IPS-15b (cell line): ENCODE results near the gene PLA2G12B.
"Not testable (repeated sequence)": the region's sequence is repeated elsewhere in the genome, so short reads cannot be mapped to it uniquely, and the experiment has no call there.

Experiments used
- H3K27me3 ChIP-seq: one replicate; pipeline ENCODE4 v1.6.1; 2013; ENCODE audit warnings: low read length; ENCODE audit not compliant: control insufficient read depth, insufficient read depth
- H3K36me3 ChIP-seq: one replicate; pipeline ENCODE4 v1.6.1; 2013; ENCODE audit warnings: low read length; ENCODE audit not compliant: control insufficient read depth, insufficient read depth
- H3K4me1 ChIP-seq: one replicate; pipeline ENCODE4 v1.6.1; 2013; ENCODE audit warnings: mild to moderate bottlenecking, low read length; ENCODE audit not compliant: control insufficient read depth, insufficient read depth
- H3K4me3 ChIP-seq: one replicate; pipeline ENCODE4 v1.5.1; 2013; ENCODE audit warnings: low read depth, low read length
- H3K9ac ChIP-seq: one replicate; pipeline ENCODE4 v1.6.1; 2013; ENCODE audit warnings: low read depth, mild to moderate bottlenecking, low read length
- H3K9me3 ChIP-seq: one replicate; pipeline ENCODE4 v1.6.1; 2013; ENCODE audit warnings: mild to moderate bottlenecking, low read length; ENCODE audit not compliant: control insufficient read depth, insufficient read depth

PLA2G12B gene

GRCh38 chr10:72954596-72955554, at the start of gene PLA2G12B:
Gene PLA2G12B (minus strand): TSS chr10:72954806. CDS start chr10:72954685, 121 bp downstream.
- H3K36me3 ChIP-seq, result no peaks in the 10 kb centered on the region
- peaks cover 17% of the 10 kb centered on the region for H3K4me1 ChIP-seq
- no peak within 1 kb of the TSS for H3K9ac ChIP-seq
- no peaks in the 10 kb centered on the region for H3K27me3 ChIP-seq
- H3K4me3 ChIP-seq, result no peak within 1 kb of the TSS
- no peaks in the 10 kb centered on the region for H3K9me3 ChIP-seq

- Histone ChIP-seq H3K9me3 (no peaks in the 10 kb centered on the region), H3K36me3 (no peaks in the 10 kb centered on the region), H3K27me3 (no peaks in the 10 kb centered on the region), H3K4me1 (no peaks in the 10 kb centered on the region), H3K4me3 (no peak overlapping the region), H3K9ac (no peak overlapping the region)
Observed at GRCh38 chr10:73003822-73004221, 49.2 kb upstream of the PLA2G12B start.

GRCh38 chr10:73000973-73001372, 46.4 kb upstream of the PLA2G12B start:
- Histone ChIP-seq H3K9me3 (peaks cover 3% of the 10 kb centered on the region), H3K4me1 (no peaks in the 10 kb centered on the region), H3K9ac (no peak overlapping the region), H3K4me3 (no peak overlapping the region), H3K36me3 (no peaks in the 10 kb centered on the region), H3K27me3 (no peaks in the 10 kb centered on the region)

GRCh38 chr10:72997099-72997498, 42.5 kb upstream of the PLA2G12B start:
- no peak overlapping the region for H3K4me3 ChIP-seq
- peaks cover 3% of the 10 kb centered on the region for H3K9me3 ChIP-seq
- H3K36me3 ChIP-seq, result no peaks in the 10 kb centered on the region
- no peak overlapping the region for H3K9ac ChIP-seq
- no peaks in the 10 kb centered on the region for H3K27me3 ChIP-seq
- H3K4me1 ChIP-seq, result no peaks in the 10 kb centered on the region

GRCh38 chr10:72995459-72995858, 40.9 kb upstream of the PLA2G12B start:
- H3K4me1 ChIP-seq, H3K27me3 ChIP-seq, H3K9me3 ChIP-seq, H3K9ac ChIP-seq, H3K4me3 ChIP-seq, H3K36me3 ChIP-seq: not testable (repeated sequence)

GRCh38 chr10:72989771-72990170, 35.2 kb upstream of the PLA2G12B start:
- H3K4me1 ChIP-seq, H3K36me3 ChIP-seq, H3K9me3 ChIP-seq, H3K4me3 ChIP-seq, H3K27me3 ChIP-seq, H3K9ac ChIP-seq: not testable (repeated sequence)

DNA sequence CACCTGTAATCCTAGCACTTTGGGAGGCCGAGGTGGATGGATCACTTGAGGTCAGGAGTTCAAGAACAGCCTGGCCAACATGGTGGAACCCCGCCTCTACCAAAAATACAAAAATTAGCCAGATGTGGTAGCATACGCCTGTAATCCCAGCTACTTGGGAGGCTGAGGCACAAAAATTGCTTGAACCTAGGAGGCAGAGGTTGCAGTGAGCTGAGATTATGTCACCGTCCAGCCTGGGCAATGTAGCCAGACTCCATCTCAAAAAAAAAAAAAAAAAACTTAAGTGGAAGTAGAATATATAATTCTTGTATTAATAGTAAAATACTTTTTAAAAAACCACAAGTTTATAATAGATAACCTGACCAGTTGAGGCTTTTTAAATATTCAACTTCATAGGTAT, 30.0 kb upstream of the PLA2G12B start:
- not testable (repeated sequence) for H3K36me3 ChIP-seq, H3K4me3 ChIP-seq, H3K27me3 ChIP-seq, H3K9me3 ChIP-seq, H3K9ac ChIP-seq, H3K4me1 ChIP-seq

GRCh38 chr10:72981882-72982529, 27.4 kb upstream of the PLA2G12B start:
- Histone ChIP-seq H3K9ac (no peak overlapping the region), H3K4me3 (no peak overlapping the region), H3K4me1 (peaks cover 2% of the 10 kb centered on the region), H3K36me3 (no peaks in the 10 kb centered on the region), H3K27me3 (no peaks in the 10 kb centered on the region), H3K9me3 (no peaks in the 10 kb centered on the region)

DNA sequence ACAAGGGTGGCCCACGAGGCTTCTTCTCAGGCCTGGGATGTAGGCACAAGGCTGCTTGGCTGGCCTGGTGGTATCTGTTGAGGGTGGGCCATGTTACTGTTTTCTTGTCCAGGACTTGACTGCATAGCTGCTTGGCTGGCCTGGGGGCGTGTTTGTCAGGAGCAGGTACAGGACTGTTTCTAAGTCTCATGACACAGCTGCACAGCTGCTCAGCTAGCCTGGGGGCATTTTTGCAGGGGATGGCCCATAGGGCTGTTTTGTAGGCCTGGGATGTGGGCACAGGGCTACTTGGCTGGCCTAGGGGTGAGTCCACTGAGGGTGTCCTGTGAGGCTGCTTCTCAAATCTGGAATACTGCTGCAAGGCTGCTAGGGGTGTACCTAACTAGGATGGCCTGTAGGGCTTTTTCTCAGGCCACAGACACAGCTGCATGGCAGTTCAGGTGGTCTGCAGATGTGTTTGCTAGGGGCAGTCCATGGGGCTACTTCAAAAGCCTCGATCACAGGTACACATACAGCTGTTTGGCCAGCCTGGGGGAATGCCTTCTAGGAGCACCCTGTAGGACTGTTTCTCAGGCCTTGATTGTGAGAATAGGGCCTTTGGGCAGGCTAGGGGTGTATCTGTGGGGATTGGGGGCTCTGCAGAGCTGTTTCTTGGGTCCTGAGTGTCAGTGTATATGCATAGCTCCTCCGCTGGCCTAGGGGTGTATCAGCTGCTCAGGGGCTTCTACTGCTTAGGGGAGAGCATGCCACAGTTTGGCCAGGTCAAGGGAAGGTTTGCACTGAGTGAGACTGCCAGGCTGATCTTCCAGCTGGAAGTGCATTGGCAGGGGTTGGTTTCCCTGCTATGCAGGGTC, 26.6 kb upstream of the PLA2G12B start:
- no peaks in the 10 kb centered on the region for H3K27me3 ChIP-seq
- H3K4me3 ChIP-seq, result no peak overlapping the region
- H3K9ac ChIP-seq, result no peak overlapping the region
- H3K36me3 ChIP-seq, result no peaks in the 10 kb centered on the region
- no peaks in the 10 kb centered on the region for H3K9me3 ChIP-seq
- H3K4me1 ChIP-seq, result peaks cover 2% of the 10 kb centered on the region

DNA sequence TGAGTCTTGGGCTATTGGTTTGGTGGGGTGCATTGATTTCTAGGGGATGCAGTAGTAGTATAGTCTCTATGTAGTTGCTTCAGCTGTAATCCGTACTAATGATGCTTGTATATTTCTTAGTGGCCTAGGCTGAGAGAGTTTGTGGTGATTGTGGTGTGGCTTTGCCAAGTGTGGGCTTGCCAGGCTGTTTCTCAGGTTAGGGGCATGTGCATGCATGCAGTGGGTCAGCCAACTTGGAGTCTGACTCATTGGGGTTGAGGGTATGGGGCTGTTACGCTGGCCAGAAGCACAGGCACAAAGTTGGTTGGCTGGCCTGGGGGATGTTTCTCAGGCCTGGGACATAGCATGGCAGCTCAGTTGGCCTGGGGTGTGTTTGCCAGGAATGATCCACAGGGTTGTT, 25.7 kb upstream of the PLA2G12B start:
- Histone ChIP-seq H3K36me3 (no peaks in the 10 kb centered on the region), H3K9ac (no peak overlapping the region), H3K27me3 (no peaks in the 10 kb centered on the region), H3K4me3 (no peak overlapping the region), H3K9me3 (no peaks in the 10 kb centered on the region), H3K4me1 (peaks cover 2% of the 10 kb centered on the region)

DNA sequence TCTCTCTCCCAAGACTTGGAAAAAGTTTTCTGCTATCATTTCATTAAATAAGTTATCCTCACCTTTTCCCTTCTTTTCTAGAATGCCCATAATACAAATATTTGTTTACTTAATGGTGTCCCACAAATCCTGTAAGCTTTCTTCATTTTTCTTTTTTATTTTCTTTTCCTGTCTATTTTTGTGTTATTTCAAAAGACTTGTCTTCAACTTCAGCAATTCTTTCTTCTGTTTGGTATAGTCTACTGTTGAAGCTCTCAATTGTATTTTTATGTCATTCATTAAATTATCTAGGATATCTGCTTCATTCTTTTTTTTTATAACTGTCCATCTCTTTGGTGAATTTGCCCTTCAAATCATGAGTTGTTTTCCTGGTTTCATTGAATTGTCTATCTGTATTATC, 25.1 kb upstream of the PLA2G12B start:
- no peaks in the 10 kb centered on the region for H3K9me3 ChIP-seq
- H3K4me1 ChIP-seq, result peaks cover 2% of the 10 kb centered on the region
- no peak overlapping the region for H3K9ac ChIP-seq
- no peaks in the 10 kb centered on the region for H3K27me3 ChIP-seq
- no peaks in the 10 kb centered on the region for H3K36me3 ChIP-seq
- no peak overlapping the region for H3K4me3 ChIP-seq
